Osteoblast (primary cell): ENCODE measurements around the gene AFF2. TPM values are rescaled to one million over a fixed set of nuclear protein-coding genes. Genes with fewer than 3 reads are reported as not detected.

Experiments
- DNase-seq: peaks from one replicate; pipeline ENCODE4 v3.0.0; 2011; ENCODE audit warnings: low spot score, mixed read lengths; ENCODE audit not compliant: insufficient read length; ENCODE audit errors: missing footprints
- H2AFZ ChIP-seq: 2 replicates; pipeline ENCODE4 v1.6.0; 2011; ENCODE audit warnings: mild to moderate bottlenecking, low read length
- H3K27ac ChIP-seq: 2 replicates; pipeline ENCODE4 v1.5.1; 2011; ENCODE audit warnings: mild to moderate bottlenecking, low read depth, low read length, moderate library complexity
- H3K27me3 ChIP-seq: 2 replicates; pipeline ENCODE4 v1.6.0; 2012; ENCODE audit warnings: mild to moderate bottlenecking, control low read depth, inconsistent platforms, low read length, moderate library complexity; ENCODE audit not compliant: insufficient read depth
- H3K36me3 ChIP-seq: 2 replicates; pipeline ENCODE4 v1.5.1; 2011; ENCODE audit warnings: mild to moderate bottlenecking, low read length, control low read depth, moderate library complexity; ENCODE audit not compliant: insufficient read depth
- H3K4me1 ChIP-seq: 2 replicates; pipeline ENCODE4 v1.5.1; 2011; ENCODE audit warnings: mild to moderate bottlenecking, low read length, control low read depth, moderate library complexity; ENCODE audit not compliant: insufficient read depth
- H3K4me2 ChIP-seq: 2 replicates; pipeline ENCODE4 v1.6.0; 2011; ENCODE audit warnings: mild to moderate bottlenecking, low read length; ENCODE audit not compliant: insufficient read depth
- H3K4me3 ChIP-seq: fragments of 200-600 bp; sonication (generic); 3 replicates; pipeline ENCODE4 v1.5.1; 2012; ENCODE audit warnings: mild to moderate bottlenecking, low read length, inconsistent platforms; ENCODE audit not compliant: insufficient read depth
- H3K79me2 ChIP-seq: 2 replicates; pipeline ENCODE4 v1.6.0; 2012; ENCODE audit warnings: mild to moderate bottlenecking, low read length, control low read depth, inconsistent platforms; ENCODE audit not compliant: insufficient read depth
- H3K9me3 ChIP-seq: 2 replicates; pipeline ENCODE4 v1.5.1; 2011; ENCODE audit warnings: low read depth, low read length, control low read depth
- H4K20me1 ChIP-seq: 2 replicates; pipeline ENCODE4 v1.6.0; 2012; ENCODE audit warnings: mild to moderate bottlenecking, low read length, control low read depth; ENCODE audit not compliant: insufficient read depth
- CTCF ChIP-seq: IDR thresholded peaks from 2 replicates; pipeline ENCODE4 v1.5.1; 2011; ENCODE audit warnings: mild to moderate bottlenecking, low read depth, low read length, moderate library complexity; ENCODE audit errors: extremely low read depth
- total RNA-seq: library from RNA; depleted of rRNA; stranded (reverse); fragments of >200 nt; gene quantifications from 2 replicates; pipeline ENCODE4 v1.2.3, GENCODE V29; 2012

AFF2 gene
- total RNA-seq, 1 donor = 10.9 TPM

DNA sequence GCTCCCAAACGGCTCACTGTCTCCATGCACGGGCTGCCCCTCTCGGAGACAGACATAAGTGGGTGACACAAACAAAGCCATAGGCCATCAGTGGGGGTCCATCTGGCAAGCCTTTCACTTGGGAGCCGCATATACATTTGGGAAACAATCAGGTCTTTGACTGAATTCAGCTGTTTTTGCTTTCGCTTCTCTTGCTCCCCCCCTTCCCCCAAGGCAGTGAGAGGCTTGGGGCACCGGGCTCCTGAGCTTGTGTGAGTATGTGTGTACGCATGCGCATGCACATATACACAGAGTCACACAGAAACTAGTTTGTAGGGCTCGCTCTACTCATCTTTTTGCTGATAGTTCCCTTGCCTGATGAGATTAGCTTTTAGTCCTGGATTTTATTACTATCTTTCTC is 284.4 kb downstream of the AFF2 start:
- no peak overlapping the region for H2AFZ ChIP-seq
- no peaks in the 10 kb centered on the region for H3K79me2 ChIP-seq
- peaks cover 2% of the 10 kb centered on the region for H3K9me3 ChIP-seq
- no peak overlapping the region for H3K4me2 ChIP-seq
- H3K36me3 ChIP-seq = no peaks in the 10 kb centered on the region
- H3K27me3 ChIP-seq = no peaks in the 10 kb centered on the region
- TF ChIP-seq CTCF = no peak
- DNase-seq = no peak
- no peak overlapping the region for H3K4me3 ChIP-seq
- H4K20me1 ChIP-seq = no peaks in the 10 kb centered on the region
- no peak overlapping the region for H3K27ac ChIP-seq
- no peaks in the 10 kb centered on the region for H3K4me1 ChIP-seq

DNA sequence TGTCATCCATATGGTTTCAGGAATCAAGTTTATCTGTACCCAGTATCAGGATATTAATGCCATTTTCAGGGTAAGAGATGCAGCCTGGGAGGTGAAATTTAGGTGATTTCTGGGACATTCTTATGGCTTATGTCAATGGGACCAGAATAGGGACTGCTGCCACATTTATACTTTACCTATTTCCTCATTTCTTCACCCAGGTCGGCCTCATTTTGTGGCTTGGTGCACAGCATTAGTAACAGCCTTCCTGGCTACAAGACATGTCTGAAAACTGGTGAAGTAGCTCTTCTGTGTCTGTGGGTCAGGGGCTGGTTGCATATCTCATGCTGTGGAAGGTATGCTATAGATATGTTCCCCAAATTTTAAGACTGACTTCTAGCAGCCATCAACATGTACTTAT is 284.8 kb downstream of the AFF2 start:
- no peaks in the 10 kb centered on the region for H4K20me1 ChIP-seq
- H3K9me3 ChIP-seq = peaks cover 2% of the 10 kb centered on the region
- no peak overlapping the region for H3K4me3 ChIP-seq
- no peaks in the 10 kb centered on the region for H3K79me2 ChIP-seq
- H3K27ac ChIP-seq = no peak overlapping the region
- no peaks in the 10 kb centered on the region for H3K36me3 ChIP-seq
- no peak for DNase-seq
- TF ChIP-seq CTCF = no peak
- H3K4me1 ChIP-seq = no peaks in the 10 kb centered on the region
- no peaks in the 10 kb centered on the region for H3K27me3 ChIP-seq
- no peak overlapping the region for H2AFZ ChIP-seq
- H3K4me2 ChIP-seq = no peak overlapping the region

- Histone ChIP-seq H3K4me2 (no peak overlapping the region), H3K27ac (no peak overlapping the region), H3K4me3 (no peak overlapping the region), H3K36me3 (no peaks in the 10 kb centered on the region), H2AFZ (no peak overlapping the region), H3K4me1 (no peaks in the 10 kb centered on the region), H3K79me2 (no peaks in the 10 kb centered on the region), H4K20me1 (no peaks in the 10 kb centered on the region), H3K9me3 (no peaks in the 10 kb centered on the region), H3K27me3 (no peaks in the 10 kb centered on the region)
- no peak for TF ChIP-seq CTCF
- DNase-seq = no peak
Measured at GRCh38 chrX:148788449-148788848, 288.0 kb downstream of the AFF2 start.

DNA sequence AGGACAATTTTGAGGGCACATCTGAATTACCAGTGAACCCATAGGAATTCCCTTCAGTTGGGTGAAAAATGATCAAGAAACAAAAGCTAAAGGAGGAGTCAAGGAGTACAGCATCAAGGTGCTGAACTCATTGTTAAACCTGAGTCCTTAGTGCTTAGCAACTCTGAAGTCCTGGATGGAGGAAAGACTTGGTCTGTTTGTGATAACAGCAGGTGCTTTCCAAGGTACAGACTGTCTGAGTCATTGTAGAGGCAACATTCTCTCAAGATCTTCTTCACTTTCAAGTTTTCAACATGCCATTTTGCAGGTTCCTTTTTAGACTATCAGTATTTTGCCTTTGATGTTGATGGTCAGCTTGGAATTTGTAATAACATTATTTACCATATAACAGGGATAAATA is 293.9 kb downstream of the AFF2 start:
- no peak overlapping the region for H2AFZ ChIP-seq
- no peak for DNase-seq
- H3K9me3 ChIP-seq = no peaks in the 10 kb centered on the region
- H3K4me3 ChIP-seq = no peak overlapping the region
- no peaks in the 10 kb centered on the region for H3K36me3 ChIP-seq
- no peak for TF ChIP-seq CTCF
- no peak overlapping the region for H3K27ac ChIP-seq
- H3K79me2 ChIP-seq = no peaks in the 10 kb centered on the region
- no peaks in the 10 kb centered on the region for H3K27me3 ChIP-seq
- H4K20me1 ChIP-seq = no peaks in the 10 kb centered on the region
- no peaks in the 10 kb centered on the region for H3K4me1 ChIP-seq
- H3K4me2 ChIP-seq = no peak overlapping the region
